Measurements from ENCODE around the gene CDA. TPM values are rescaled to one million over a fixed set of nuclear protein-coding genes. Genes with fewer than 3 reads are reported as not detected.

Gene CDA
- total and polyA plus RNA-seq, 9 of the 15 experiments (the other 6 are each of a cell fraction or from before 2014, with no cell fraction given), result not detected

- TF ChIP-seq ZBTB40 (IDR thresholded peaks at IDR 0.05) (0 out of 2 replicates have a peak, but pooled peaks have one; percentile 5), ZBTB40 (CRISPR knock-in tag; IDR thresholded peaks at IDR 0.05) (no peak), CREB3L1 (IDR thresholded peaks at IDR 0.05; ENCODE audit: borderline replicate concordance, low read depth) (peak; percentile 62; the same call in 1 of the 2 replicates), ZNF347 (CRISPR knock-in tag; IDR thresholded peaks at IDR 0.05; ENCODE audit: low read depth) (0 out of 2 replicates have a peak, but pooled peaks have one; percentile 45), E2F5 (CRISPR knock-in tag; IDR thresholded peaks at IDR 0.05) (no peak), KLF6 (CRISPR knock-in tag; IDR thresholded peaks at IDR 0.05; ENCODE audit: borderline replicate concordance) (no peak), HDAC2 (IDR thresholded peaks at IDR 0.05) (0 out of 2 replicates have a peak, but pooled peaks have one; percentile 51), ATF7 (IDR thresholded peaks at IDR 0.05) (peak; percentile 67; the same call in 1 of the 2 replicates), NR3C1 (CRISPR knock-in tag; IDR thresholded peaks at IDR 0.05) (0 out of 2 replicates have a peak, but pooled peaks have one; percentile 43), U2AF1 (optimal IDR thresholded peaks at IDR 0.05; ENCODE audit: low read depth, low read length) (peak; percentile 54), DEAF1 (CRISPR knock-in tag; IDR thresholded peaks at IDR 0.05) (0 out of 2 replicates have a peak, but pooled peaks have one; percentile 34), EP400 (IDR thresholded peaks at IDR 0.05) (peak; percentile 77), NR2C1 (IDR thresholded peaks at IDR 0.05) (peak; percentile 34; the same call in 1 of the 2 replicates), NR2C1 (tag; IDR thresholded peaks at IDR 0.05) (0 out of 2 replicates have a peak, but pooled peaks have one; percentile 31)
Observed at GRCh38 chr1:20633190-20634064, 44.5 kb downstream of the CDA start, which contains the start of gene PINK1 (continued).
